Measurements from ENCODE around the gene ENOSF1. TPM values are rescaled to one million over a fixed set of nuclear protein-coding genes. Genes with fewer than 3 reads are reported as not detected.

The ENOSF1 gene
- polyA plus RNA-seq, 1 of the 3 experiments (the other 2 are of a cell fraction), result 23.3 TPM

GRCh38 chr18:750456-750855, 38.0 kb upstream of the ENOSF1 start (continued):
- no peak for TF ChIP-seq ELF1 (IDR thresholded peaks at IDR 0.05)
- no peak for TF ChIP-seq FOSL2 (IDR thresholded peaks at IDR 0.05; ENCODE audit: borderline replicate concordance, low read depth)
- no peak for TF ChIP-seq SMC3 (IDR thresholded peaks at IDR 0.05; ENCODE audit: low read depth, low read length)
- no peak for TF ChIP-seq MXI1 (IDR thresholded peaks at IDR 0.05; ENCODE audit: low read depth, low read length)
- TF ChIP-seq, protein P1, sequence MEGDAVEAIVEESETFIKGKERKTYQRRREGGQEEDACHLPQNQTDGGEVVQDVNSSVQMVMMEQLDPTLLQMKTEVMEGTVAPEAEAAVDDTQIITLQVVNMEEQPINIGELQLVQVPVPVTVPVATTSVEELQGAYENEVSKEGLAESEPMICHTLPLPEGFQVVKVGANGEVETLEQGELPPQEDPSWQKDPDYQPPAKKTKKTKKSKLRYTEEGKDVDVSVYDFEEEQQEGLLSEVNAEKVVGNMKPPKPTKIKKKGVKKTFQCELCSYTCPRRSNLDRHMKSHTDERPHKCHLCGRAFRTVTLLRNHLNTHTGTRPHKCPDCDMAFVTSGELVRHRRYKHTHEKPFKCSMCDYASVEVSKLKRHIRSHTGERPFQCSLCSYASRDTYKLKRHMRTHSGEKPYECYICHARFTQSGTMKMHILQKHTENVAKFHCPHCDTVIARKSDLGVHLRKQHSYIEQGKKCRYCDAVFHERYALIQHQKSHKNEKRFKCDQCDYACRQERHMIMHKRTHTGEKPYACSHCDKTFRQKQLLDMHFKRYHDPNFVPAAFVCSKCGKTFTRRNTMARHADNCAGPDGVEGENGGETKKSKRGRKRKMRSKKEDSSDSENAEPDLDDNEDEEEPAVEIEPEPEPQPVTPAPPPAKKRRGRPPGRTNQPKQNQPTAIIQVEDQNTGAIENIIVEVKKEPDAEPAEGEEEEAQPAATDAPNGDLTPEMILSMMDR (IDR thresholded peaks at IDR 0.05), result no peak
- TF ChIP-seq EZH2phosphoT487 (IDR thresholded peaks at IDR 0.05; ENCODE audit: borderline replicate concordance, low read depth), result no peak
- TF ChIP-seq FOXJ3 (CRISPR knock-in tag; IDR thresholded peaks at IDR 0.05), result no peak
- no peak for TF ChIP-seq RAD21 (IDR thresholded peaks at IDR 0.05; ENCODE audit: low read length)
- no peak for TF ChIP-seq RFX5 (IDR thresholded peaks at IDR 0.05; ENCODE audit: low read length)
- no peak for TF ChIP-seq YY1 (IDR thresholded peaks at IDR 0.05; ENCODE audit: low read depth)
- TF ChIP-seq POLR2AphosphoS5 (IDR thresholded peaks at IDR 0.05; ENCODE audit: low read depth, low read length), result no peak
- TF ChIP-seq, protein P2, sequence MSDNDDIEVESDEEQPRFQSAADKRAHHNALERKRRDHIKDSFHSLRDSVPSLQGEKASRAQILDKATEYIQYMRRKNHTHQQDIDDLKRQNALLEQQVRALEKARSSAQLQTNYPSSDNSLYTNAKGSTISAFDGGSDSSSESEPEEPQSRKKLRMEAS (IDR thresholded peaks at IDR 0.05; ENCODE audit: low read depth), result no peak
- TF ChIP-seq NRF1 (IDR thresholded peaks at IDR 0.05; ENCODE audit: low read depth, low read length), result no peak

- no peaks in the 10 kb centered on the region for H3K9me3 ChIP-seq
- H3K27ac ChIP-seq (ENCODE audit: low read depth in 2 of 2, low read length in 1 of 2), result no peak overlapping the region
- H3K27me3 ChIP-seq (ENCODE audit: insufficient read depth), result no peaks in the 10 kb centered on the region
- no peaks in the 10 kb centered on the region for H3K79me2 ChIP-seq (ENCODE audit: insufficient read depth)
- DNase-seq, result no peak
- H3K4me2 ChIP-seq, result no peak overlapping the region
- no peak overlapping the region for H2AFZ ChIP-seq (ENCODE audit: low read depth)
- CTCF ChIA-PET, result interaction anchor here (1.0 to 10.6 kb wide), 2 partner anchors 12 to 87 kb away, joined by 3 to 119 read pairs; no protein-coding TSS in a partner anchor
- WGBS (ENCODE audit: low lambda C conversion rate), result 45% methylated on average over 2 of the region's 2 CpGs
- H3K36me3 ChIP-seq (replicated peaks in 1 of 2; ENCODE audit: control insufficient read depth in 1 of 2, insufficient read depth in 2 of 2, low read length in 1 of 2), result peaks cover 0 to 14% of the 10 kb centered on the region in 2 experiments
- no peaks in the 10 kb centered on the region for H3F3A ChIP-seq (replicated peaks; ENCODE audit: insufficient read depth)
- H3K4me3 ChIP-seq (ENCODE audit: low read depth in 2 of 2, low read length in 1 of 2), result no peak overlapping the region
- no peaks in the 10 kb centered on the region; a peak in 1 of 4 replicates for H3K4me1 ChIP-seq (ENCODE audit: control insufficient read depth in 1 of 2, insufficient read depth in 2 of 2, low read depth in 1 of 2, low read length in 1 of 2)
- POLR2A ChIA-PET, result no interaction called here
- H3K9me2 ChIP-seq, result no peaks in the 10 kb centered on the region
- TF ChIP-seq EZH2phosphoT487 (IDR thresholded peaks at IDR 0.05; ENCODE audit: borderline replicate concordance, low read depth) (no peak), GABPA (IDR thresholded peaks at IDR 0.05; ENCODE audit: low read depth) (no peak), CHD2 (IDR thresholded peaks at IDR 0.05; ENCODE audit: low read length, partially characterized antibody) (no peak), RAD21 (IDR thresholded peaks at IDR 0.05; ENCODE audit: low read length) (no peak), NRF1 (IDR thresholded peaks at IDR 0.05; ENCODE audit: low read depth, low read length) (no peak), TAF1 (IDR thresholded peaks at IDR 0.05; ENCODE audit: borderline replicate concordance, low read depth, low read length) (no peak), JUND (IDR thresholded peaks at IDR 0.05) (no peak), REST (IDR thresholded peaks at IDR 0.05; ENCODE audit: low read depth, low read length) (no peak), SIN3A (IDR thresholded peaks at IDR 0.05; ENCODE audit: borderline replicate concordance, low read depth, low read length) (no peak), YY1 (IDR thresholded peaks at IDR 0.05; ENCODE audit: low read depth) (no peak)
- no peak overlapping the region for H3K9ac ChIP-seq
- H4K20me1 ChIP-seq (ENCODE audit: insufficient read depth), result no peaks in the 10 kb centered on the region
Observed at GRCh38 chr18:744832-745597, 32.6 kb upstream of the ENOSF1 start.

Data from SK-N-SH (cell line).